Mucosa of descending colon (tissue), 3 donors: Measurements from ENCODE around the gene HDHD5. TPM values are rescaled to one million over a fixed set of nuclear protein-coding genes. Genes with fewer than 3 reads are reported as not detected.

Source experiments
- ATAC-seq: fragments of 200-7000 bp; cut with Tn5 transposase; one replicate; pipeline ENCODE4 v1.9.1; 2020; ENCODE audit warnings: mild to moderate bottlenecking, moderate library complexity
- DNase-seq, 3 donors: peaks; one replicate each; pipeline ENCODE4 v3.0.0-alpha.2; 2020
- H3K36me3 ChIP-seq: fragments of 200-600 bp; one replicate; pipeline ENCODE4 v1.8.0; 2021; ENCODE audit warnings: low read depth, mild to moderate bottlenecking
- H3K4me1 ChIP-seq: fragments of 200-600 bp; one replicate; pipeline ENCODE4 v1.8.0; 2021; ENCODE audit warnings: low read depth, mild to moderate bottlenecking
- H3K4me3 ChIP-seq: fragments of 200-600 bp; one replicate; pipeline ENCODE4 v1.8.0; 2021; ENCODE audit warnings: mild to moderate bottlenecking
- H3K9me3 ChIP-seq: fragments of 200-600 bp; one replicate; pipeline ENCODE4 v1.8.0; 2021; ENCODE audit warnings: mild to moderate bottlenecking
- intact Hi-C, 2 donors: fragments of 100-400 bp; cut with DNase I in 1 of 2; cut with micrococcal nuclease in 1 of 2; formaldehyde crosslinking; loops; one replicate each; pipeline versions ENCODE4 v1.11.0 to v1.11.1; 2022; cut with DNase I, micrococcal nuclease
- total RNA-seq, 3 donors: library from RNA; stranded (reverse); fragmentation: NEBNext Ultra II Directional in 2 of 3; extraction: Animal tissue kit (Norgen Biotek cat#: 25700) in 2 of 3; gene quantifications; one replicate each; pipeline versions ENCODE4 v1.2.1 to v1.2.4, GENCODE V29; 2021 to 2023
- TF ChIP-seq, protein P1 (sequence below): fragments of 200-600 bp; IDR thresholded peaks from one replicate; pipeline ENCODE4 v1.8.0; 2022; ENCODE audit warnings: antibody characterized with exemption, mild to moderate bottlenecking
- donor health status: DM: no; HTN: no; CAD: no; lungs with moderate emphysema.
- donor health status: DM: no; HTN: no; CAD: no.
- donor health status: DM: no; HTN: yes; CAD: no.

The HDHD5 gene
- total RNA-seq, 3 donors from 2014 or later = 31.0 to 36.1 (median 32.6) TPM

DNA sequence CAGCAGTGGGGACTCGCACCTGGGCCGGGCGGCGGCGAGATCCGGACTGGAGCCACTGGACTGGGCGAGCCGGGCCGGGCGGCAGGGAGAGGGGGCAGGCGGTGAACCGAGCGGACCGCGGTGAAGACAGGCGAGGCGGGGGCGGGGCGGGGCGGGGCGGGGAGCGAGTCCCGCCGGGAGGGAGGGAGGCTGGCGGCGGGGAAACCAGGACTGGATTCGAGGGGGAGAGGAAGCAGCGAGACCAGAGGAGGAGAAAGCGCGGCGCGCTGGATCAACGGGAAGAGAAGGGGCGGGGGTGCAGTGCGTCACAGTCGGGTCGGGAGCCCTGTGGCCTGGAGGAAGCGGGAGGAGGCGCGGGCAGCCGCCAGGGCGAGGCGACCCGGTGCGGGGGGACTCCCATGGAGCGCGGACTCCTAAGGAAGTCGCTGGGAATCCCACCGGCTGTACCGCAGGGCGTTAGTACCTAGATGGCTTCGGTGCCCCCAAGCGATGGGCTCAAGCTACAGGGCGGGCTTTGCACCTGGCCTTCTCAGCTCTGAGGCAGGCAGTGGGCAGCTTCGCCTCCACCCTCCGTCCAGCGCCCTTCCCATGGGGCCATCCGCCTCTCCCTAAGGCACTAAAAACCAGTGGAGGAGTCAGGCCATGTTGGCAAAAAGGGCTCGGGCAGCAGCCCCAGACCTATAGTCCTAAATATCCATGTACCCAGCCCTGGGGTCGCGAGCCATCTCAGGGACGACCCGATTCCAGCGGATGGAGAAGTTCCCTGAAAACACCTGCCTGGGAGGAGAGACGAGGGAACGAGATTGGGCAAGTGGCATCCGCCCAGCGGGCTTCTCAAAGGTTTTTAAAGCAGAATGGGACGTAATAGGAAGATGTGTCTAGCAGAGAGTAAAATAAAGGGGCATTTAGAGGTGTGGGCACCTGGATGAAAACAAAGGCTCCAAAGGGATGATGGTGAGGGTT lies 37.6 kb downstream of the HDHD5 start, which contains the start of gene TMEM121B:
Gene TMEM121B, minus strand, starts transcription at position 128 of the 963 bp plus-strand sequence. CDS start 233 bp downstream, outside the sequence.
- H3K36me3 ChIP-seq = no peaks in the 10 kb centered on the region
- no peak within 1 kb of the TSS for H3K4me3 ChIP-seq
- DNase-seq (peak; percentile 42 to 71 (median 62)), ATAC-seq (peak; percentile 60)
- intact Hi-C loops = no loop called here
- TF ChIP-seq, protein P1, sequence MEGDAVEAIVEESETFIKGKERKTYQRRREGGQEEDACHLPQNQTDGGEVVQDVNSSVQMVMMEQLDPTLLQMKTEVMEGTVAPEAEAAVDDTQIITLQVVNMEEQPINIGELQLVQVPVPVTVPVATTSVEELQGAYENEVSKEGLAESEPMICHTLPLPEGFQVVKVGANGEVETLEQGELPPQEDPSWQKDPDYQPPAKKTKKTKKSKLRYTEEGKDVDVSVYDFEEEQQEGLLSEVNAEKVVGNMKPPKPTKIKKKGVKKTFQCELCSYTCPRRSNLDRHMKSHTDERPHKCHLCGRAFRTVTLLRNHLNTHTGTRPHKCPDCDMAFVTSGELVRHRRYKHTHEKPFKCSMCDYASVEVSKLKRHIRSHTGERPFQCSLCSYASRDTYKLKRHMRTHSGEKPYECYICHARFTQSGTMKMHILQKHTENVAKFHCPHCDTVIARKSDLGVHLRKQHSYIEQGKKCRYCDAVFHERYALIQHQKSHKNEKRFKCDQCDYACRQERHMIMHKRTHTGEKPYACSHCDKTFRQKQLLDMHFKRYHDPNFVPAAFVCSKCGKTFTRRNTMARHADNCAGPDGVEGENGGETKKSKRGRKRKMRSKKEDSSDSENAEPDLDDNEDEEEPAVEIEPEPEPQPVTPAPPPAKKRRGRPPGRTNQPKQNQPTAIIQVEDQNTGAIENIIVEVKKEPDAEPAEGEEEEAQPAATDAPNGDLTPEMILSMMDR = no peak
- H3K9me3 ChIP-seq = no peaks in the 10 kb centered on the region
- H3K4me1 ChIP-seq = peaks cover 15% of the 10 kb centered on the region

DNA sequence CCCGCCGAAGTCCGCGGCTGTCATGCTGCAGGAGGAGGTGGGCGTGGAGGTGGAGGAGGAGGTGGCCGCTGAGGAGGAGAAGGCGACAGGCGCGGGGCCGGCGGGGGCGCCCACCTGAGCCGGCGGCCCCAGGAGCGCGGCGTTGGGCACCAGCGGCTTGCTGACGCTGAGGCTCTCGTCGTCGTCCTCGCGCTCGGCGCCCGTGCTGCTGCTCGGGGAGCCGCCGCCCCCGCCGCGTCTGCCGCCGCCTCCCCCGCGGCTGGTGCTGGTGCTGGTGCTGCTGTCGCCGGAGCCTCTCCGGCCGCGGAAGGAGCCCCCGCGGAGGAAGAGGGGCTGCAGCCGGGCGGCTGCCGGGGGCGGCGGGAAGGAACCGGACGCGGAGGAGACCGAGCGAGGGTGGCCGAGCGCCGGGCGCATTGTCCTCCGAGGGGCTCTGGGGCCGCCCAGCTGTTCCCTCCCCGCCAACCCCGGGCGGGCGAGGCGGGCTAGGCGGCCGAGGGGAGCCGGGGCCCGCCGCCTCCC lies 38.3 kb downstream of the HDHD5 start:
- Histone ChIP-seq H3K4me1 (peaks cover 15% of the 10 kb centered on the region), H3K36me3 (no peaks in the 10 kb centered on the region), H3K9me3 (no peaks in the 10 kb centered on the region), H3K4me3 (no peak overlapping the region)
- DNase-seq = no peak
- TF ChIP-seq, protein P1 = no peak
- intact Hi-C loops = no loop called here
- ATAC-seq = peak; percentile 5

- no peak overlapping the region for H3K4me3 ChIP-seq
- H3K9me3 ChIP-seq = no peaks in the 10 kb centered on the region
- TF ChIP-seq, protein P1 = no peak
- H3K36me3 ChIP-seq = no peaks in the 10 kb centered on the region
- DNase-seq (peak in 2 of 3 donors; percentile 59 to 69), ATAC-seq (peak; percentile 53)
- intact Hi-C loops = no loop called here
- peaks cover 15% of the 10 kb centered on the region for H3K4me1 ChIP-seq
Measured at GRCh38 chr22:17120281-17120680, 38.8 kb downstream of the HDHD5 start.

DNA sequence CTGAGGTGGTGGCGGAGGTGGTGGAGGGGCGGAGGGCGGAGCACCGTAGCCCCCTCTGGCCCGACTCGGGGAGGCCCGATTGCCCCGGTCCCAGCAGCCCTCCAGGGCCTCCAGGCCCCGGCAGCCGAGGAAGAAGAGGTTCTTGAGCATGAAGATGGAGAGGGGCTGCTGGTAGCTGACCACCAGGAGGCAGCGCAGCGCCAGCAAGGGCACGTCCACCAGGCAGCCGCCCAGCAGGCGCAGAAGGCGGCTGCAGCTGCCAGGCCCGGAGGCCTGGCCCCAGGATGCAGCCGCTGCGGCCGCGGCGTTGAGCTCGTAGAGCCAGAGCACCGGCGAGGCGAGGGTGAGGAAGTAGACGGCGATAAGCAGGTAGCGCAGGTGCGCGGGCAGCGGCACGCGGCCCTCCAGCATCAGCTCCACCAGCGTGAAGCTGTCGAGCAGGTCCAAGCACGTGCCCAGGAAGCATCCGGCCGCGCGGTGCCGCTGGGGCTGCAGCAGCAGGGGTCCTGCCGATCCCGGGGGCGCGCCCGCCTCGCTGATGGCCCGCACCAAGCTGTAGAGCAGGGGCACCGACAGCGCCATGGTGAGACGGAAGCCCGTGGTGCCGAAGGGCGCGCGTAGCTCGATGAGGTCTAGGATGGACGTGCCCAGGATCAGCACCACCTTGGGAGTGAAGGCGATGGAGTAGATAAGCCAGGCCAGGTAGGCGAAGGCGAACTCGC lies 39.4 kb downstream of the HDHD5 start:
- no peaks in the 10 kb centered on the region for H3K9me3 ChIP-seq
- peak; percentile 74 for ATAC-seq
- intact Hi-C loops = no loop called here
- TF ChIP-seq, protein P1 = peak; percentile 7
- DNase-seq = peak in 2 of 3 donors; percentile 55 to 73
- no peaks in the 10 kb centered on the region for H3K36me3 ChIP-seq
- peaks cover 15% of the 10 kb centered on the region for H3K4me1 ChIP-seq
- no peak overlapping the region for H3K4me3 ChIP-seq

DNA sequence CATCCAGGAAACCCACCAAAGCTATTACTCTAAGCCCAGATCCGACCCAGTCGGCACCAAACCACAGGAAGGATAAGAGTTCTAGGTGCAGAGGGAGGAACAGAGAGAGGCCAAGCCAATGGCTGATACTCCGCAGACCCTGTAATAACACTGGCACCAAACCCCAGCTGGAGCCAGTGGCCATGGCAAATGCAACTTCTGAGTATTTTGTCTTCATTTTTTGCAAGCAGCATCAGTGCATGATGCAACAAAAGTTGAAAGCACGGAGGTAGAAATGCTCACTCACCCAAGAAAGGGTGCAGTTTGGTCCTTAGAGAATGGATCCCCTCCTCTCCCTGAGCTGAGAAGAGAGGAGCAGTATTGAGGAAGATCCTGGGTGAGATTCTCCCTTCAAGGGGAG lies 40.7 kb downstream of the HDHD5 start:
- TF ChIP-seq, protein P1 = no peak
- H3K4me3 ChIP-seq = no peak overlapping the region
- intact Hi-C loops = no loop called here
- no peaks in the 10 kb centered on the region for H3K9me3 ChIP-seq
- ATAC-seq = no peak
- H3K36me3 ChIP-seq = no peaks in the 10 kb centered on the region
- no peak for DNase-seq
- H3K4me1 ChIP-seq = peaks cover 15% of the 10 kb centered on the region
